Right lobe of liver (tissue), 4 donors: ENCODE results near the gene TFF3.

ENCODE experiments used
- POLR2A ChIP-seq: fragments of 450-650 bp; IDR thresholded peaks from one replicate; pipeline ENCODE4 v1.6.1; 2017; ENCODE audit warnings: antibody characterized with exemption, mild to moderate bottlenecking
- TF ChIP-seq, protein P1 (sequence below), 4 donors: fragments of 200-600 bp in 3 of 4; fragments of 450-650 bp in 1 of 4; IDR thresholded peaks; one replicate each; pipeline versions ENCODE4 v1.5.1 to v1.8.0; 2016 to 2022; ENCODE audit warnings: antibody characterized with exemption in 4 of 4, mild to moderate bottlenecking in 2 of 4
- donor health status: DM: no; HTN: no; CAD: no.
- donor health status: DM: no; HTN: no; CAD: no.
- donor health status: DM: no; HTN: yes; CAD: no.

DNA sequence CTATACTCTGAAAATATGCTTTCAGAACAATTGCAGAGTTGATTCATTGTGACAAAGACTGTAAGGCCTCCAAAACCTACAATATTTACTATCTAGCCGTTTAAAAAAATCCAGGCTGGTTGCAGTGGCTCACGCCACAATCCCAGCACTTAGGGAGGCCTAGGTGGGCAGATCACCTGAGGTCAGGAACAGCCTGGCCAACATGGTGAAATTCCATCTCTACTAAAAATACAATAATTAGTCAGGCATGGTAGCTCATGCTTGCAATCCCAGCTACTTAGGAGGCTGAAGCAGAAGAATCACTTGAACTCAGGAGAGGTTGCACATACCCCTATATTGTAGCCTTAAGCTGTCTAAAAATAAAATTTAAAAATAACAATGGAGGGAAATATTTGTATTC, 40.8 kb upstream of the TFF3 start:
- TF ChIP-seq POLR2A, result no peak
- TF ChIP-seq, protein P1, sequence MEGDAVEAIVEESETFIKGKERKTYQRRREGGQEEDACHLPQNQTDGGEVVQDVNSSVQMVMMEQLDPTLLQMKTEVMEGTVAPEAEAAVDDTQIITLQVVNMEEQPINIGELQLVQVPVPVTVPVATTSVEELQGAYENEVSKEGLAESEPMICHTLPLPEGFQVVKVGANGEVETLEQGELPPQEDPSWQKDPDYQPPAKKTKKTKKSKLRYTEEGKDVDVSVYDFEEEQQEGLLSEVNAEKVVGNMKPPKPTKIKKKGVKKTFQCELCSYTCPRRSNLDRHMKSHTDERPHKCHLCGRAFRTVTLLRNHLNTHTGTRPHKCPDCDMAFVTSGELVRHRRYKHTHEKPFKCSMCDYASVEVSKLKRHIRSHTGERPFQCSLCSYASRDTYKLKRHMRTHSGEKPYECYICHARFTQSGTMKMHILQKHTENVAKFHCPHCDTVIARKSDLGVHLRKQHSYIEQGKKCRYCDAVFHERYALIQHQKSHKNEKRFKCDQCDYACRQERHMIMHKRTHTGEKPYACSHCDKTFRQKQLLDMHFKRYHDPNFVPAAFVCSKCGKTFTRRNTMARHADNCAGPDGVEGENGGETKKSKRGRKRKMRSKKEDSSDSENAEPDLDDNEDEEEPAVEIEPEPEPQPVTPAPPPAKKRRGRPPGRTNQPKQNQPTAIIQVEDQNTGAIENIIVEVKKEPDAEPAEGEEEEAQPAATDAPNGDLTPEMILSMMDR (IDR thresholded peaks at IDR 0.05), result no peak
